Measurements from ENCODE around the gene SRGAP3.

Gene SRGAP3

GRCh38 chr3:9208605-9209152, 40.8 kb downstream of the SRGAP3 start:
- no peak overlapping the region for H3K27ac ChIP-seq (ENCODE audit: low read length)
- no peaks in the 10 kb centered on the region for H3K9me3 ChIP-seq (ENCODE audit: control insufficient read depth in 1 of 2, low read length in 2 of 2)
- H3K4me3 ChIP-seq (ENCODE audit: low read depth in 1 of 2, low read length in 2 of 2): no peak overlapping the region
- no peaks in the 10 kb centered on the region for H3K27me3 ChIP-seq (ENCODE audit: low read depth, low read length)
- no peaks in the 10 kb centered on the region for H3K36me3 ChIP-seq (ENCODE audit: control insufficient read depth in 1 of 2, insufficient read depth in 2 of 2, low read length in 2 of 2)
- no peaks in the 10 kb centered on the region for H3K4me1 ChIP-seq (ENCODE audit: control insufficient read depth in 1 of 2, insufficient read depth in 2 of 2, low read length in 2 of 2)

- Histone ChIP-seq H3K36me3 (ENCODE audit: control insufficient read depth in 1 of 2, insufficient read depth in 2 of 2, low read length in 2 of 2) (no peaks in the 10 kb centered on the region), H3K4me3 (ENCODE audit: low read depth in 1 of 2, low read length in 2 of 2) (no peak overlapping the region), H3K9me3 (ENCODE audit: control insufficient read depth in 1 of 2, low read length in 2 of 2) (no peaks in the 10 kb centered on the region), H3K4me1 (ENCODE audit: control insufficient read depth in 1 of 2, insufficient read depth in 2 of 2, low read length in 2 of 2) (no peaks in the 10 kb centered on the region), H3K27ac (ENCODE audit: low read length) (no peak overlapping the region), H3K27me3 (ENCODE audit: low read depth, low read length) (no peaks in the 10 kb centered on the region)
These were observed 42.2 kb downstream of the SRGAP3 start for GRCh38 chr3:9207116-9207763.

GRCh38 chr3:9206287-9206686, 43.2 kb downstream of the SRGAP3 start:
- no peak overlapping the region for H3K4me3 ChIP-seq (ENCODE audit: low read depth in 1 of 2, low read length in 2 of 2)
- no peaks in the 10 kb centered on the region for H3K36me3 ChIP-seq (ENCODE audit: control insufficient read depth in 1 of 2, insufficient read depth in 2 of 2, low read length in 2 of 2)
- no peaks in the 10 kb centered on the region for H3K4me1 ChIP-seq (ENCODE audit: control insufficient read depth in 1 of 2, insufficient read depth in 2 of 2, low read length in 2 of 2)

GRCh38 chr3:9205345-9206143, 43.9 kb downstream of the SRGAP3 start:
- no peak overlapping the region for H3K27ac ChIP-seq (ENCODE audit: low read length)
- no peak overlapping the region for H3K4me3 ChIP-seq (ENCODE audit: low read depth in 1 of 2, low read length in 2 of 2)
- no peaks in the 10 kb centered on the region for H3K4me1 ChIP-seq (ENCODE audit: control insufficient read depth in 1 of 2, insufficient read depth in 2 of 2, low read length in 2 of 2)
- no peaks in the 10 kb centered on the region for H3K27me3 ChIP-seq (ENCODE audit: low read depth, low read length)
- no peaks in the 10 kb centered on the region for H3K9me3 ChIP-seq (ENCODE audit: control insufficient read depth in 1 of 2, low read length in 2 of 2)
- H3K36me3 ChIP-seq (ENCODE audit: control insufficient read depth in 1 of 2, insufficient read depth in 2 of 2, low read length in 2 of 2): no peaks in the 10 kb centered on the region

More at GRCh38 chr3:9206287-9206686, 43.2 kb downstream of the SRGAP3 start:
- Histone ChIP-seq H3K27me3 (ENCODE audit: low read depth, low read length) (no peaks in the 10 kb centered on the region), H3K27ac (ENCODE audit: low read length) (no peak overlapping the region), H3K9me3 (ENCODE audit: control insufficient read depth in 1 of 2, low read length in 2 of 2) (no peaks in the 10 kb centered on the region)

GRCh38 chr3:9204253-9204992, 45.0 kb downstream of the SRGAP3 start:
- Histone ChIP-seq H3K4me1 (ENCODE audit: control insufficient read depth in 1 of 2, insufficient read depth in 2 of 2, low read length in 2 of 2) (no peaks in the 10 kb centered on the region), H3K4me3 (ENCODE audit: low read depth in 1 of 2, low read length in 2 of 2) (no peak overlapping the region)

GRCh38 chr3:9203317-9203716, 46.1 kb downstream of the SRGAP3 start:
- Histone ChIP-seq H3K9me3 (ENCODE audit: control insufficient read depth in 1 of 2, low read length in 2 of 2) (no peaks in the 10 kb centered on the region), H3K27ac (ENCODE audit: low read length) (no peak overlapping the region), H3K4me1 (ENCODE audit: control insufficient read depth in 1 of 2, insufficient read depth in 2 of 2, low read length in 2 of 2) (no peaks in the 10 kb centered on the region), H3K4me3 (ENCODE audit: low read depth in 1 of 2, low read length in 2 of 2) (no peak overlapping the region), H3K36me3 (ENCODE audit: control insufficient read depth in 1 of 2, insufficient read depth in 2 of 2, low read length in 2 of 2) (no peaks in the 10 kb centered on the region), H3K27me3 (ENCODE audit: low read depth, low read length) (no peaks in the 10 kb centered on the region)

More at GRCh38 chr3:9204253-9204992, 45.0 kb downstream of the SRGAP3 start:
- Histone ChIP-seq H3K27ac (ENCODE audit: low read length) (no peak overlapping the region), H3K36me3 (ENCODE audit: control insufficient read depth in 1 of 2, insufficient read depth in 2 of 2, low read length in 2 of 2) (no peaks in the 10 kb centered on the region), H3K27me3 (ENCODE audit: low read depth, low read length) (no peaks in the 10 kb centered on the region), H3K9me3 (ENCODE audit: control insufficient read depth in 1 of 2, low read length in 2 of 2) (no peaks in the 10 kb centered on the region)

GRCh38 chr3:9202546-9202945, 46.9 kb downstream of the SRGAP3 start:
- no peak overlapping the region for H3K27ac ChIP-seq (ENCODE audit: low read length)
- no peaks in the 10 kb centered on the region for H3K36me3 ChIP-seq (ENCODE audit: control insufficient read depth in 1 of 2, insufficient read depth in 2 of 2, low read length in 2 of 2)
- no peaks in the 10 kb centered on the region for H3K9me3 ChIP-seq (ENCODE audit: control insufficient read depth in 1 of 2, low read length in 2 of 2)
- no peaks in the 10 kb centered on the region for H3K27me3 ChIP-seq (ENCODE audit: low read depth, low read length)
- H3K4me3 ChIP-seq (ENCODE audit: low read depth in 1 of 2, low read length in 2 of 2): no peak overlapping the region
- H3K4me1 ChIP-seq (ENCODE audit: control insufficient read depth in 1 of 2, insufficient read depth in 2 of 2, low read length in 2 of 2): no peaks in the 10 kb centered on the region

- H3K27me3 ChIP-seq (ENCODE audit: low read depth, low read length): no peaks in the 10 kb centered on the region
- no peaks in the 10 kb centered on the region for H3K9me3 ChIP-seq (ENCODE audit: control insufficient read depth in 1 of 2, low read length in 2 of 2)
- H3K4me1 ChIP-seq (ENCODE audit: control insufficient read depth in 1 of 2, insufficient read depth in 2 of 2, low read length in 2 of 2): no peaks in the 10 kb centered on the region
- H3K4me3 ChIP-seq (ENCODE audit: low read depth in 1 of 2, low read length in 2 of 2): no peak overlapping the region
- no peaks in the 10 kb centered on the region for H3K36me3 ChIP-seq (ENCODE audit: control insufficient read depth in 1 of 2, insufficient read depth in 2 of 2, low read length in 2 of 2)
- H3K27ac ChIP-seq (ENCODE audit: low read length): no peak overlapping the region
These were observed 47.5 kb downstream of the SRGAP3 start for GRCh38 chr3:9201955-9202354.

- H3K27me3 ChIP-seq (ENCODE audit: low read depth, low read length): no peaks in the 10 kb centered on the region
- no peaks in the 10 kb centered on the region for H3K36me3 ChIP-seq (ENCODE audit: control insufficient read depth in 1 of 2, insufficient read depth in 2 of 2, low read length in 2 of 2)
- no peaks in the 10 kb centered on the region for H3K9me3 ChIP-seq (ENCODE audit: control insufficient read depth in 1 of 2, low read length in 2 of 2)
- H3K27ac ChIP-seq (ENCODE audit: low read length): no peak overlapping the region
- H3K4me1 ChIP-seq (ENCODE audit: control insufficient read depth in 1 of 2, insufficient read depth in 2 of 2, low read length in 2 of 2): no peaks in the 10 kb centered on the region
- no peak overlapping the region for H3K4me3 ChIP-seq (ENCODE audit: low read depth in 1 of 2, low read length in 2 of 2)
These were observed 48.2 kb downstream of the SRGAP3 start for GRCh38 chr3:9201266-9201665.

GRCh38 chr3:9199775-9200174, 49.7 kb downstream of the SRGAP3 start:
- Histone ChIP-seq H3K9me3 (ENCODE audit: control insufficient read depth in 1 of 2, low read length in 2 of 2) (no peaks in the 10 kb centered on the region), H3K27me3 (ENCODE audit: low read depth, low read length) (no peaks in the 10 kb centered on the region), H3K27ac (ENCODE audit: low read length) (no peak overlapping the region), H3K36me3 (ENCODE audit: control insufficient read depth in 1 of 2, insufficient read depth in 2 of 2, low read length in 2 of 2) (no peaks in the 10 kb centered on the region), H3K4me3 (ENCODE audit: low read depth in 1 of 2, low read length in 2 of 2) (no peak overlapping the region), H3K4me1 (ENCODE audit: control insufficient read depth in 1 of 2, insufficient read depth in 2 of 2, low read length in 2 of 2) (no peaks in the 10 kb centered on the region)

GRCh38 chr3:9198899-9199335, 50.5 kb downstream of the SRGAP3 start:
- Histone ChIP-seq H3K4me1 (ENCODE audit: control insufficient read depth in 1 of 2, insufficient read depth in 2 of 2, low read length in 2 of 2) (no peaks in the 10 kb centered on the region), H3K4me3 (ENCODE audit: low read depth in 1 of 2, low read length in 2 of 2) (no peak overlapping the region), H3K27ac (ENCODE audit: low read length) (no peak overlapping the region)

More at GRCh38 chr3:9198899-9199335, 50.5 kb downstream of the SRGAP3 start:
- Histone ChIP-seq H3K9me3 (ENCODE audit: control insufficient read depth in 1 of 2, low read length in 2 of 2) (no peaks in the 10 kb centered on the region), H3K27me3 (ENCODE audit: low read depth, low read length) (no peaks in the 10 kb centered on the region), H3K36me3 (ENCODE audit: control insufficient read depth in 1 of 2, insufficient read depth in 2 of 2, low read length in 2 of 2) (no peaks in the 10 kb centered on the region)

Data from muscle layer of duodenum (tissue), 2 donors.